Measurements from ENCODE around the gene ERP27. TPM values are rescaled to one million over a fixed set of nuclear protein-coding genes. Genes with fewer than 3 reads are reported as not detected.

The ERP27 gene
- total and polyA plus RNA-seq, 2 of the 8 experiments (the other 6 are each of a cell fraction or from before 2014, with no cell fraction given): not detected

- Histone ChIP-seq H2BK20ac (ENCODE audit: low read length) (no peak overlapping the region), H3K23me2 (ENCODE audit: low read depth, low read length) (no peaks in the 10 kb centered on the region), H3K4me3 (ENCODE audit: extremely low read depth in 1 of 4, insufficient read depth in 2 of 4, low read depth in 3 of 4, low read length in 4 of 4) (no peak overlapping the region), H3K27me3 (replicated peaks in 1 of 4; ENCODE audit: control insufficient read depth in 3 of 4, extremely low read depth in 1 of 4, insufficient read depth in 3 of 4, low read length in 3 of 4) (no peaks in the 10 kb centered on the region), H4K8ac (ENCODE audit: extremely low read depth, insufficient read depth, low read length) (no peak overlapping the region), H3K79me2 (ENCODE audit: control insufficient read depth in 1 of 2, insufficient read depth in 2 of 2, low read length in 2 of 2) (no peaks in the 10 kb centered on the region), H3K9me3 (ENCODE audit: insufficient read depth in 2 of 2, low read depth in 1 of 2, low read length in 1 of 2) (no peaks in the 10 kb centered on the region), H3K36me3 (ENCODE audit: control insufficient read depth in 2 of 4, insufficient read depth in 4 of 4, low read length in 3 of 4) (no peaks in the 10 kb centered on the region), H2BK12ac (ENCODE audit: low read depth, low read length) (no peak overlapping the region), H3K27ac (ENCODE audit: low read depth, low read length) (no peak overlapping the region), H3K23ac (ENCODE audit: insufficient read length) (no peak overlapping the region), H3K4me1 (replicated peaks in 1 of 4; ENCODE audit: control insufficient read depth in 3 of 4, insufficient read depth in 4 of 4, low read length in 3 of 4) (no peaks in the 10 kb centered on the region), H4K5ac (ENCODE audit: insufficient read length, low read depth, low read length) (no peak overlapping the region), H2BK15ac (ENCODE audit: low read length) (no peak overlapping the region), H3K9ac (replicated peaks in 1 of 4; ENCODE audit: extremely low read depth in 1 of 4, low read depth in 3 of 4, low read length in 3 of 4) (no peak overlapping the region), H2AK5ac (ENCODE audit: low read depth, low read length) (no peak overlapping the region), H4K91ac (replicated peaks; ENCODE audit: insufficient read length, low read length) (no peak overlapping the region), H3K4ac (replicated peaks; ENCODE audit: insufficient read length, low read depth, low read length) (no peak overlapping the region), H4K20me1 (replicated peaks in 1 of 2; ENCODE audit: control insufficient read depth in 1 of 2, insufficient read depth in 2 of 2, low read length in 2 of 2) (no peaks in the 10 kb centered on the region), H3K18ac (ENCODE audit: extremely low read depth, low read length) (no peak overlapping the region), H2AFZ (ENCODE audit: low read length) (no peak overlapping the region), H3K14ac (ENCODE audit: insufficient read length) (no peak overlapping the region), H2BK120ac (replicated peaks; ENCODE audit: low read depth, low read length) (no peak overlapping the region), H2BK5ac (ENCODE audit: low read depth, low read length) (no peak overlapping the region), H3K79me1 (ENCODE audit: low read depth, low read length) (no peaks in the 10 kb centered on the region), H3K56ac (replicated peaks; ENCODE audit: insufficient read length, low read depth, low read length) (no peak overlapping the region), H3K4me2 (ENCODE audit: insufficient read depth in 1 of 2, low read depth in 2 of 2, low read length in 2 of 2) (no peak overlapping the region)
- FAIRE-seq: no peak
- no peak for DNase-seq (ENCODE audit: low read depth in 1 of 2, low spot score in 2 of 2)
- ChIA-PET CTCF (ENCODE audit: partially characterized antibody) (interaction anchor here (0.9 to 3.5 kb wide), 21 partner anchors 9 to 276 kb away, joined by 3 to 23 read pairs (median 5); partner anchors contain the start of gene PDE6H), POLR2A (ENCODE audit: partially characterized antibody) (no interaction called here)
- TF ChIP-seq RFX5 (IDR thresholded peaks at IDR 0.05; ENCODE audit: borderline replicate concordance, low read depth, low read length): no peak
- peak; percentile 37 to 49; a peak in 3 of 4 replicates for TF ChIP-seq RAD21 (IDR thresholded peaks at IDR 0.05 in 1 of 2, conservative IDR thresholded peaks at IDR 0.05 in 1 of 2; ENCODE audit: low read depth in 2 of 2, low read length in 2 of 2)
- peak; percentile 33 to 61 (median 41) for TF ChIP-seq CTCF (IDR thresholded peaks at IDR 0.05; ENCODE audit: control extremely low read depth in 1 of 3, insufficient read depth in 1 of 3, low read depth in 1 of 3, low read length in 3 of 3)
- 57% methylated on average over 1 of the region's 1 CpG; no CpG with 5 or more reads in 1 of the 2 experiments for WGBS, 2 experiments (ENCODE audit: extremely low coverage in 1 of 2, insufficient coverage in 1 of 2, insufficient read length in 1 of 2, insufficient replicate concordance in 2 of 2, low coverage in 1 of 2, low lambda C conversion rate in 2 of 2, missing lambda C conversion rate in 1 of 2)
Observed at GRCh38 chr12:14937689-14938088, 648 bp downstream of the ERP27 start.

Data from H1 (cell line).